ENCODE data around the gene MYO1E. TPM values are rescaled to one million over a fixed set of nuclear protein-coding genes. Genes with fewer than 3 reads are reported as not detected.

MYO1E gene
- total RNA-seq, 1 experiment from 2014 or later: 83.6 TPM

DNA sequence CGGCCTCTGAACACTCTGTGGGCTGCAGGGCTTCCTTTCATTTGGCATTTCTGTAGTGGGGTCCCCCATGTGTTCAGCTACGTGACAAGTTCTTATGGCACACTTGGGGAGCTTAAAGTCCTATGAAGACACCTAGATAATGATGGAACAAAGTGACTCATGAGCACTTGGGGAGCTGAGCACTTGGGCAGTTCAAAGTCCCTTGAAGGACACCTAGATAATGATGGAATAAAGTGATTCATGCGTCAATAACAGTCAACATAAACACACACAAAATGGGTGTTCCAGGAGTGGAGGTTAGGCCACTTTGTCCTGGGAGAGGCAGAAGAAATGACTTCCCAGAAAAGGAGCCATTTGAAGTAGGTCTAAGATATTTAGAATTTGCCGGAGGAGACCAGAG lies 99.4 kb downstream of the MYO1E start (continued):
- no peak for TF ChIP-seq MYBL2 (CRISPR knock-in tag; IDR thresholded peaks at IDR 0.05)
- TF ChIP-seq, protein P1, sequence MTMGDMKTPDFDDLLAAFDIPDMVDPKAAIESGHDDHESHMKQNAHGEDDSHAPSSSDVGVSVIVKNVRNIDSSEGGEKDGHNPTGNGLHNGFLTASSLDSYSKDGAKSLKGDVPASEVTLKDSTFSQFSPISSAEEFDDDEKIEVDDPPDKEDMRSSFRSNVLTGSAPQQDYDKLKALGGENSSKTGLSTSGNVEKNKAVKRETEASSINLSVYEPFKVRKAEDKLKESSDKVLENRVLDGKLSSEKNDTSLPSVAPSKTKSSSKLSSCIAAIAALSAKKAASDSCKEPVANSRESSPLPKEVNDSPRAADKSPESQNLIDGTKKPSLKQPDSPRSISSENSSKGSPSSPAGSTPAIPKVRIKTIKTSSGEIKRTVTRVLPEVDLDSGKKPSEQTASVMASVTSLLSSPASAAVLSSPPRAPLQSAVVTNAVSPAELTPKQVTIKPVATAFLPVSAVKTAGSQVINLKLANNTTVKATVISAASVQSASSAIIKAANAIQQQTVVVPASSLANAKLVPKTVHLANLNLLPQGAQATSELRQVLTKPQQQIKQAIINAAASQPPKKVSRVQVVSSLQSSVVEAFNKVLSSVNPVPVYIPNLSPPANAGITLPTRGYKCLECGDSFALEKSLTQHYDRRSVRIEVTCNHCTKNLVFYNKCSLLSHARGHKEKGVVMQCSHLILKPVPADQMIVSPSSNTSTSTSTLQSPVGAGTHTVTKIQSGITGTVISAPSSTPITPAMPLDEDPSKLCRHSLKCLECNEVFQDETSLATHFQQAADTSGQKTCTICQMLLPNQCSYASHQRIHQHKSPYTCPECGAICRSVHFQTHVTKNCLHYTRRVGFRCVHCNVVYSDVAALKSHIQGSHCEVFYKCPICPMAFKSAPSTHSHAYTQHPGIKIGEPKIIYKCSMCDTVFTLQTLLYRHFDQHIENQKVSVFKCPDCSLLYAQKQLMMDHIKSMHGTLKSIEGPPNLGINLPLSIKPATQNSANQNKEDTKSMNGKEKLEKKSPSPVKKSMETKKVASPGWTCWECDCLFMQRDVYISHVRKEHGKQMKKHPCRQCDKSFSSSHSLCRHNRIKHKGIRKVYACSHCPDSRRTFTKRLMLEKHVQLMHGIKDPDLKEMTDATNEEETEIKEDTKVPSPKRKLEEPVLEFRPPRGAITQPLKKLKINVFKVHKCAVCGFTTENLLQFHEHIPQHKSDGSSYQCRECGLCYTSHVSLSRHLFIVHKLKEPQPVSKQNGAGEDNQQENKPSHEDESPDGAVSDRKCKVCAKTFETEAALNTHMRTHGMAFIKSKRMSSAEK (CRISPR knock-in tag; IDR thresholded peaks at IDR 0.05; ENCODE audit: borderline replicate concordance): no peak
- no peak for TF ChIP-seq ZNF423 (CRISPR knock-in tag; IDR thresholded peaks at IDR 0.05)
- TF ChIP-seq SP1 (CRISPR knock-in tag; conservative IDR thresholded peaks at IDR 0.05): no peak
- TF ChIP-seq, protein P2, sequence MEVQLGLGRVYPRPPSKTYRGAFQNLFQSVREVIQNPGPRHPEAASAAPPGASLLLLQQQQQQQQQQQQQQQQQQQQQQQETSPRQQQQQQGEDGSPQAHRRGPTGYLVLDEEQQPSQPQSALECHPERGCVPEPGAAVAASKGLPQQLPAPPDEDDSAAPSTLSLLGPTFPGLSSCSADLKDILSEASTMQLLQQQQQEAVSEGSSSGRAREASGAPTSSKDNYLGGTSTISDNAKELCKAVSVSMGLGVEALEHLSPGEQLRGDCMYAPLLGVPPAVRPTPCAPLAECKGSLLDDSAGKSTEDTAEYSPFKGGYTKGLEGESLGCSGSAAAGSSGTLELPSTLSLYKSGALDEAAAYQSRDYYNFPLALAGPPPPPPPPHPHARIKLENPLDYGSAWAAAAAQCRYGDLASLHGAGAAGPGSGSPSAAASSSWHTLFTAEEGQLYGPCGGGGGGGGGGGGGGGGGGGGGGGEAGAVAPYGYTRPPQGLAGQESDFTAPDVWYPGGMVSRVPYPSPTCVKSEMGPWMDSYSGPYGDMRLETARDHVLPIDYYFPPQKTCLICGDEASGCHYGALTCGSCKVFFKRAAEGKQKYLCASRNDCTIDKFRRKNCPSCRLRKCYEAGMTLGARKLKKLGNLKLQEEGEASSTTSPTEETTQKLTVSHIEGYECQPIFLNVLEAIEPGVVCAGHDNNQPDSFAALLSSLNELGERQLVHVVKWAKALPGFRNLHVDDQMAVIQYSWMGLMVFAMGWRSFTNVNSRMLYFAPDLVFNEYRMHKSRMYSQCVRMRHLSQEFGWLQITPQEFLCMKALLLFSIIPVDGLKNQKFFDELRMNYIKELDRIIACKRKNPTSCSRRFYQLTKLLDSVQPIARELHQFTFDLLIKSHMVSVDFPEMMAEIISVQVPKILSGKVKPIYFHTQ (CRISPR knock-in tag; IDR thresholded peaks at IDR 0.05): no peak
- no peak for TF ChIP-seq TP53 (CRISPR knock-in tag; IDR thresholded peaks at IDR 0.05)
- TF ChIP-seq MXD4 (CRISPR knock-in tag; IDR thresholded peaks at IDR 0.05; ENCODE audit: borderline replicate concordance): no peak
- no peak for TF ChIP-seq ZNF263 (CRISPR knock-in tag; IDR thresholded peaks at IDR 0.05; ENCODE audit: low read depth)
- TF ChIP-seq, protein P3, sequence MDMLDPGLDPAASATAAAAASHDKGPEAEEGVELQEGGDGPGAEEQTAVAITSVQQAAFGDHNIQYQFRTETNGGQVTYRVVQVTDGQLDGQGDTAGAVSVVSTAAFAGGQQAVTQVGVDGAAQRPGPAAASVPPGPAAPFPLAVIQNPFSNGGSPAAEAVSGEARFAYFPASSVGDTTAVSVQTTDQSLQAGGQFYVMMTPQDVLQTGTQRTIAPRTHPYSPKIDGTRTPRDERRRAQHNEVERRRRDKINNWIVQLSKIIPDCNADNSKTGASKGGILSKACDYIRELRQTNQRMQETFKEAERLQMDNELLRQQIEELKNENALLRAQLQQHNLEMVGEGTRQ (CRISPR knock-in tag; IDR thresholded peaks at IDR 0.05): no peak
- no peak for TF ChIP-seq FOXJ3 (CRISPR knock-in tag; IDR thresholded peaks at IDR 0.05; ENCODE audit: borderline replicate concordance)

DNA sequence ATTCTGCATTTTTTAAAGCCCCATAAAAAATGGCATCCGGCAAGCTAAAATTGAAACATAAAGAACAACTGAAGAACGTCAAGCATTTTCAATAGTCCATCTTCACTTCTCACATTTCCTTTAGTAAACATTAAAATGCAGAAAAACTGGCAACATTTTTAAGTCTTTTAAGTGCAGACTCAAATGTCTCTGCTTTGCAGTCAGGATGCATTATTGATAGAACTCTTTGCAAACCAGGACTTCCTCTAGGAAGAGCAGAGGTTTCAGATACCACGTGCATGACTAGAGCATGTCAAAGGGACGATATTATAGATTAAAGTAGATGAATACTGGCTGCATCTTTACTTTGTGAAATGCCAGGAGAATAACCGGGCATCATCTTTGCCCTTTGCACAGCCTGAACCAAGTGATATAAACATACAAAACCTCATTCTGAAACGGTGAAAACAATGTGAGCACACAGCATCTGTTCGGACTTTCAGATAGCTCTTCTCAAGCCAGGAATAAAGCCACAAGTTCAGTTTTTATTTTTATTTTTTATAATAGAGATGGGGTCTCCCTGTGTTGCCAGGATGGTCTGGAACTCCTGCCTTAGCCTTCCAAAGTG lies 101.0 kb downstream of the MYO1E start:
- Mint-ChIP-seq H3K4me3 (no peak overlapping the region), H3K4me1 (peaks cover 29% of the 10 kb centered on the region), H3K36me3 (no peaks in the 10 kb centered on the region), H3K27ac (no peak overlapping the region), H3K27me3 (ENCODE audit: low read depth) (no peaks in the 10 kb centered on the region), H3K9me3 (no peaks in the 10 kb centered on the region)
- ATAC-seq: no peak
- POLR2A ChIA-PET: no interaction called here
- no peak for DNase-seq (ENCODE audit: low spot score)
- CTCF ChIA-PET: no interaction called here
- TF ChIP-seq, protein P4, sequence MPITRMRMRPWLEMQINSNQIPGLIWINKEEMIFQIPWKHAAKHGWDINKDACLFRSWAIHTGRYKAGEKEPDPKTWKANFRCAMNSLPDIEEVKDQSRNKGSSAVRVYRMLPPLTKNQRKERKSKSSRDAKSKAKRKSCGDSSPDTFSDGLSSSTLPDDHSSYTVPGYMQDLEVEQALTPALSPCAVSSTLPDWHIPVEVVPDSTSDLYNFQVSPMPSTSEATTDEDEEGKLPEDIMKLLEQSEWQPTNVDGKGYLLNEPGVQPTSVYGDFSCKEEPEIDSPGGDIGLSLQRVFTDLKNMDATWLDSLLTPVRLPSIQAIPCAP (CRISPR knock-in tag; IDR thresholded peaks at IDR 0.05): no peak
- TF ChIP-seq NR3C1 (CRISPR knock-in tag; conservative IDR thresholded peaks at IDR 0.05; ENCODE audit: low read depth) (no peak), ZNF671 (CRISPR knock-in tag; IDR thresholded peaks at IDR 0.05) (no peak), FOXJ3 (CRISPR knock-in tag; IDR thresholded peaks at IDR 0.05; ENCODE audit: borderline replicate concordance) (no peak), NFYB (CRISPR knock-in tag; conservative IDR thresholded peaks at IDR 0.05; ENCODE audit: low read depth) (no peak)
- TF ChIP-seq, protein P5, sequence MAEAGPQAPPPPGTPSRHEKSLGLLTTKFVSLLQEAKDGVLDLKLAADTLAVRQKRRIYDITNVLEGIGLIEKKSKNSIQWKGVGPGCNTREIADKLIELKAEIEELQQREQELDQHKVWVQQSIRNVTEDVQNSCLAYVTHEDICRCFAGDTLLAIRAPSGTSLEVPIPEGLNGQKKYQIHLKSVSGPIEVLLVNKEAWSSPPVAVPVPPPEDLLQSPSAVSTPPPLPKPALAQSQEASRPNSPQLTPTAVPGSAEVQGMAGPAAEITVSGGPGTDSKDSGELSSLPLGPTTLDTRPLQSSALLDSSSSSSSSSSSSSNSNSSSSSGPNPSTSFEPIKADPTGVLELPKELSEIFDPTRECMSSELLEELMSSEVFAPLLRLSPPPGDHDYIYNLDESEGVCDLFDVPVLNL (CRISPR knock-in tag; IDR thresholded peaks at IDR 0.05; ENCODE audit: borderline replicate concordance, low read depth): no peak
- TF ChIP-seq, protein P6, sequence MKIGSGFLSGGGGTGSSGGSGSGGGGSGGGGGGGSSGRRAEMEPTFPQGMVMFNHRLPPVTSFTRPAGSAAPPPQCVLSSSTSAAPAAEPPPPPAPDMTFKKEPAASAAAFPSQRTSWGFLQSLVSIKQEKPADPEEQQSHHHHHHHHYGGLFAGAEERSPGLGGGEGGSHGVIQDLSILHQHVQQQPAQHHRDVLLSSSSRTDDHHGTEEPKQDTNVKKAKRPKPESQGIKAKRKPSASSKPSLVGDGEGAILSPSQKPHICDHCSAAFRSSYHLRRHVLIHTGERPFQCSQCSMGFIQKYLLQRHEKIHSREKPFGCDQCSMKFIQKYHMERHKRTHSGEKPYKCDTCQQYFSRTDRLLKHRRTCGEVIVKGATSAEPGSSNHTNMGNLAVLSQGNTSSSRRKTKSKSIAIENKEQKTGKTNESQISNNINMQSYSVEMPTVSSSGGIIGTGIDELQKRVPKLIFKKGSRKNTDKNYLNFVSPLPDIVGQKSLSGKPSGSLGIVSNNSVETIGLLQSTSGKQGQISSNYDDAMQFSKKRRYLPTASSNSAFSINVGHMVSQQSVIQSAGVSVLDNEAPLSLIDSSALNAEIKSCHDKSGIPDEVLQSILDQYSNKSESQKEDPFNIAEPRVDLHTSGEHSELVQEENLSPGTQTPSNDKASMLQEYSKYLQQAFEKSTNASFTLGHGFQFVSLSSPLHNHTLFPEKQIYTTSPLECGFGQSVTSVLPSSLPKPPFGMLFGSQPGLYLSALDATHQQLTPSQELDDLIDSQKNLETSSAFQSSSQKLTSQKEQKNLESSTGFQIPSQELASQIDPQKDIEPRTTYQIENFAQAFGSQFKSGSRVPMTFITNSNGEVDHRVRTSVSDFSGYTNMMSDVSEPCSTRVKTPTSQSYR (CRISPR knock-in tag; IDR thresholded peaks at IDR 0.05): no peak
- TF ChIP-seq, protein P7, sequence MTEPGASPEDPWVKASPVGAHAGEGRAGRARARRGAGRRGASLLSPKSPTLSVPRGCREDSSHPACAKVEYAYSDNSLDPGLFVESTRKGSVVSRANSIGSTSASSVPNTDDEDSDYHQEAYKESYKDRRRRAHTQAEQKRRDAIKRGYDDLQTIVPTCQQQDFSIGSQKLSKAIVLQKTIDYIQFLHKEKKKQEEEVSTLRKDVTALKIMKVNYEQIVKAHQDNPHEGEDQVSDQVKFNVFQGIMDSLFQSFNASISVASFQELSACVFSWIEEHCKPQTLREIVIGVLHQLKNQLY (CRISPR knock-in tag; IDR thresholded peaks at IDR 0.05): no peak
- TF ChIP-seq, protein P8, sequence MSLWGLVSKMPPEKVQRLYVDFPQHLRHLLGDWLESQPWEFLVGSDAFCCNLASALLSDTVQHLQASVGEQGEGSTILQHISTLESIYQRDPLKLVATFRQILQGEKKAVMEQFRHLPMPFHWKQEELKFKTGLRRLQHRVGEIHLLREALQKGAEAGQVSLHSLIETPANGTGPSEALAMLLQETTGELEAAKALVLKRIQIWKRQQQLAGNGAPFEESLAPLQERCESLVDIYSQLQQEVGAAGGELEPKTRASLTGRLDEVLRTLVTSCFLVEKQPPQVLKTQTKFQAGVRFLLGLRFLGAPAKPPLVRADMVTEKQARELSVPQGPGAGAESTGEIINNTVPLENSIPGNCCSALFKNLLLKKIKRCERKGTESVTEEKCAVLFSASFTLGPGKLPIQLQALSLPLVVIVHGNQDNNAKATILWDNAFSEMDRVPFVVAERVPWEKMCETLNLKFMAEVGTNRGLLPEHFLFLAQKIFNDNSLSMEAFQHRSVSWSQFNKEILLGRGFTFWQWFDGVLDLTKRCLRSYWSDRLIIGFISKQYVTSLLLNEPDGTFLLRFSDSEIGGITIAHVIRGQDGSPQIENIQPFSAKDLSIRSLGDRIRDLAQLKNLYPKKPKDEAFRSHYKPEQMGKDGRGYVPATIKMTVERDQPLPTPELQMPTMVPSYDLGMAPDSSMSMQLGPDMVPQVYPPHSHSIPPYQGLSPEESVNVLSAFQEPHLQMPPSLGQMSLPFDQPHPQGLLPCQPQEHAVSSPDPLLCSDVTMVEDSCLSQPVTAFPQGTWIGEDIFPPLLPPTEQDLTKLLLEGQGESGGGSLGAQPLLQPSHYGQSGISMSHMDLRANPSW (CRISPR knock-in tag; conservative IDR thresholded peaks at IDR 0.05; ENCODE audit: low read depth): no peak
- TF ChIP-seq, protein P9, sequence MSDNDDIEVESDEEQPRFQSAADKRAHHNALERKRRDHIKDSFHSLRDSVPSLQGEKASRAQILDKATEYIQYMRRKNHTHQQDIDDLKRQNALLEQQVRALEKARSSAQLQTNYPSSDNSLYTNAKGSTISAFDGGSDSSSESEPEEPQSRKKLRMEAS (CRISPR knock-in tag; IDR thresholded peaks at IDR 0.05): no peak
